ENCODE data around the gene FLRT1. TPM values are rescaled to one million over a fixed set of nuclear protein-coding genes. Genes with fewer than 3 reads are reported as not detected.

The FLRT1 gene
- total and polyA plus RNA-seq, 2 of the 13 experiments (the other 11 are each of a cell fraction or from before 2014, with no cell fraction given) = 0.02 to 0.08 TPM

DNA sequence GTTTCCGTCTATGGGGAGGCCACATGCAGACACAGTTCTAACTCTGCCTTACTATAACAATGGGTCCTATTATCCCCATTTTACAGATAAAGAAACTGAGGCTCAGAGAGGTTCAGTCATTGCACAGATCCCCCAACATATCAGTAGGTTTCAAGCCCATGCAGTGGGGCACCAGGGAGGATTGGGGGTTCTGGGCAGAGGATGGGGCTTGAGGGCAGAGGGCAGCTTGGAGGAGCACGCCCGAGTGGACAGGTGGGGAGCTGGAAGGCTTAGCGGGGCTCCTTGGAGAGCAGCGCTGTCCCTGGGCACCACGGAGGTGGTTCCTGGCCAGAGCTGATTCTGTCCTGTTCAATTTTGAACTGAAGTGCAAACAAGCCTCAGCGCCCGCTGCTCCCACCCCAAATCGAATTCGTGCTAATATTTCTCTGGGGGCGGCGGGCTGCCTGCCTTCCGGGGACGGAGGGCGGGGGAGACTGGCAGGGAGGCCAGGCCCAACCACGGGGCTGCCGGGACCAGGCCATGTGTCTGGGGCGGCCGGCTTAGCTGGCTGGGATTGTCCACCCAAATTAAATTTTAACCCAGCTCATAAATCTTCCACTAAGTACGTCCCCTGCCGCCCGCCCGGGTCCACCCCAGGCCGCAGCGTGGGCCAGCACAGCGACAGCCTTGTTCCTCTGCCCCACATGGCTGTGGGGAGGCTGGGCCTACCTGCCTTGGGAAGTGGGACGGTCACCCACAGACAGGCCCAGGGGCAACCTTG is 49.4 kb downstream of the FLRT1 start (continued):
- TF ChIP-seq SSRP1 (CRISPR knock-in tag; IDR thresholded peaks at IDR 0.05) = no peak
- TF ChIP-seq NR3C1 (CRISPR knock-in tag; IDR thresholded peaks at IDR 0.05) = no peak
- TF ChIP-seq NR2F1 (CRISPR knock-in tag; IDR thresholded peaks at IDR 0.05) = no peak
- peak; percentile 81 for TF ChIP-seq ZFX (CRISPR knock-in tag; IDR thresholded peaks at IDR 0.05; ENCODE audit: low read depth)
- no peak for TF ChIP-seq PLRG1 (conservative IDR thresholded peaks at IDR 0.05)
- no peak for TF ChIP-seq SP140L (CRISPR knock-in tag; IDR thresholded peaks at IDR 0.05; ENCODE audit: borderline replicate concordance)
- TF ChIP-seq POLR2AphosphoS5 (IDR thresholded peaks at IDR 0.05; ENCODE audit: low read depth, low read length) = no peak
- TF ChIP-seq ZNF772 (CRISPR knock-in tag; IDR thresholded peaks at IDR 0.05) = 0 out of 2 replicates have a peak, but pooled peaks have one; percentile 30
- no peak for TF ChIP-seq ZNF121 (CRISPR knock-in tag; IDR thresholded peaks at IDR 0.05)
- no peak; the same call in 1 of the 2 replicates for TF ChIP-seq CHD4 (IDR thresholded peaks at IDR 0.05; ENCODE audit: borderline replicate concordance, low read length)
- TF ChIP-seq CEBPG (CRISPR knock-in tag; IDR thresholded peaks at IDR 0.05) = no peak
- TF ChIP-seq, protein P1, sequence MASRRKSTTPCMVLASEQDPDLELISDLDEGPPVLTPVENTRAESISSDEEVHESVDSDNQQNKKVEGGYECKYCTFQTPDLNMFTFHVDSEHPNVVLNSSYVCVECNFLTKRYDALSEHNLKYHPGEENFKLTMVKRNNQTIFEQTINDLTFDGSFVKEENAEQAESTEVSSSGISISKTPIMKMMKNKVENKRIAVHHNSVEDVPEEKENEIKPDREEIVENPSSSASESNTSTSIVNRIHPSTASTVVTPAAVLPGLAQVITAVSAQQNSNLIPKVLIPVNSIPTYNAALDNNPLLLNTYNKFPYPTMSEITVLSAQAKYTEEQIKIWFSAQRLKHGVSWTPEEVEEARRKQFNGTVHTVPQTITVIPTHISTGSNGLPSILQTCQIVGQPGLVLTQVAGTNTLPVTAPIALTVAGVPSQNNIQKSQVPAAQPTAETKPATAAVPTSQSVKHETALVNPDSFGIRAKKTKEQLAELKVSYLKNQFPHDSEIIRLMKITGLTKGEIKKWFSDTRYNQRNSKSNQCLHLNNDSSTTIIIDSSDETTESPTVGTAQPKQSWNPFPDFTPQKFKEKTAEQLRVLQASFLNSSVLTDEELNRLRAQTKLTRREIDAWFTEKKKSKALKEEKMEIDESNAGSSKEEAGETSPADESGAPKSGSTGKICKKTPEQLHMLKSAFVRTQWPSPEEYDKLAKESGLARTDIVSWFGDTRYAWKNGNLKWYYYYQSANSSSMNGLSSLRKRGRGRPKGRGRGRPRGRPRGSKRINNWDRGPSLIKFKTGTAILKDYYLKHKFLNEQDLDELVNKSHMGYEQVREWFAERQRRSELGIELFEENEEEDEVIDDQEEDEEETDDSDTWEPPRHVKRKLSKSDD (CRISPR knock-in tag; IDR thresholded peaks at IDR 0.05; ENCODE audit: low read depth) = no peak
- TF ChIP-seq, protein P2, sequence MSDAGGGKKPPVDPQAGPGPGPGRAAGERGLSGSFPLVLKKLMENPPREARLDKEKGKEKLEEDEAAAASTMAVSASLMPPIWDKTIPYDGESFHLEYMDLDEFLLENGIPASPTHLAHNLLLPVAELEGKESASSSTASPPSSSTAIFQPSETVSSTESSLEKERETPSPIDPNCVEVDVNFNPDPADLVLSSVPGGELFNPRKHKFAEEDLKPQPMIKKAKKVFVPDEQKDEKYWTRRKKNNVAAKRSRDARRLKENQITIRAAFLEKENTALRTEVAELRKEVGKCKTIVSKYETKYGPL (CRISPR knock-in tag; IDR thresholded peaks at IDR 0.05) = no peak
- no peak for TF ChIP-seq ZNF746 (CRISPR knock-in tag; IDR thresholded peaks at IDR 0.05)
- TF ChIP-seq TCF7L2 (IDR thresholded peaks at IDR 0.05; ENCODE audit: low read depth, low read length) = no peak
- TF ChIP-seq ATF1 (CRISPR knock-in tag; IDR thresholded peaks at IDR 0.05) = no peak
- TF ChIP-seq ZFAT (CRISPR knock-in tag; conservative IDR thresholded peaks at IDR 0.05) = no peak
- TF ChIP-seq KAT8 (CRISPR knock-in tag; IDR thresholded peaks at IDR 0.05) = no peak
- TF ChIP-seq ZNF550 (CRISPR knock-in tag; IDR thresholded peaks at IDR 0.05; ENCODE audit: borderline replicate concordance) = no peak
- no peak for TF ChIP-seq ZNF354B (CRISPR knock-in tag; IDR thresholded peaks at IDR 0.05)
- no peak for TF ChIP-seq HES4 (CRISPR knock-in tag; IDR thresholded peaks at IDR 0.05; ENCODE audit: borderline replicate concordance)
- no peak for TF ChIP-seq ZNF558 (CRISPR knock-in tag; IDR thresholded peaks at IDR 0.05; ENCODE audit: borderline replicate concordance)
- TF ChIP-seq IRX3 (CRISPR knock-in tag; IDR thresholded peaks at IDR 0.05; ENCODE audit: borderline replicate concordance, low read depth) = no peak
- TF ChIP-seq FIP1L1 (IDR thresholded peaks at IDR 0.05; ENCODE audit: borderline replicate concordance, insufficient read depth, low read depth, low read length) = no peak
- TF ChIP-seq ZNF484 (CRISPR knock-in tag; IDR thresholded peaks at IDR 0.05; ENCODE audit: borderline replicate concordance, low read depth) = no peak
- TF ChIP-seq, protein P3, sequence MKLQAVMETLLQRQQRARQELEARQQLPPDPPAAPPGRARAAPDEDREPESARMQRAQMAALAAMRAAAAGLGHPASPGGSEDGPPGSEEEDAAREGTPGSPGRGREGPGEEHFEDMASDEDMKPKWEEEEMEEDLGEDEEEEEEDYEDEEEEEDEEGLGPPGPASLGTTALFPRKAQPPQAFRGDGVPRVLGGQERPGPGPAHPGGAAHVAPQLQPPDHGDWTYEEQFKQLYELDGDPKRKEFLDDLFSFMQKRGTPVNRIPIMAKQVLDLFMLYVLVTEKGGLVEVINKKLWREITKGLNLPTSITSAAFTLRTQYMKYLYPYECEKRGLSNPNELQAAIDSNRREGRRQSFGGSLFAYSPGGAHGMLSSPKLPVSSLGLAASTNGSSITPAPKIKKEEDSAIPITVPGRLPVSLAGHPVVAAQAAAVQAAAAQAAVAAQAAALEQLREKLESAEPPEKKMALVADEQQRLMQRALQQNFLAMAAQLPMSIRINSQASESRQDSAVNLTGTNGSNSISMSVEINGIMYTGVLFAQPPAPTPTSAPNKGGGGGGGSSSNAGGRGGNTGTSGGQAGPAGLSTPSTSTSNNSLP (IDR thresholded peaks at IDR 0.05; ENCODE audit: low read depth, low read length) = no peak
- TF ChIP-seq ZNF552 (CRISPR knock-in tag; IDR thresholded peaks at IDR 0.05; ENCODE audit: borderline replicate concordance) = no peak
